OCI-LY3 (cell line): ENCODE data around the gene NEUROG3.

ENCODE experiments used
- EZH2phosphoT487 ChIP-seq: fragments of 200-600 bp; shearing (Covaris generic); IDR thresholded peaks from 2 replicates; pipeline ENCODE4 v1.6.1; 2018; ENCODE audit warnings: antibody characterized with exemption, mixed run types, low read depth
- TF ChIP-seq, protein P1 (sequence below): fragments of 200-600, 300-600 bp; sonication (generic); IDR thresholded peaks from 2 replicates; pipeline ENCODE4 v1.5.1; 2014; ENCODE audit warnings: antibody characterized with exemption, low read length, low read depth

DNA sequence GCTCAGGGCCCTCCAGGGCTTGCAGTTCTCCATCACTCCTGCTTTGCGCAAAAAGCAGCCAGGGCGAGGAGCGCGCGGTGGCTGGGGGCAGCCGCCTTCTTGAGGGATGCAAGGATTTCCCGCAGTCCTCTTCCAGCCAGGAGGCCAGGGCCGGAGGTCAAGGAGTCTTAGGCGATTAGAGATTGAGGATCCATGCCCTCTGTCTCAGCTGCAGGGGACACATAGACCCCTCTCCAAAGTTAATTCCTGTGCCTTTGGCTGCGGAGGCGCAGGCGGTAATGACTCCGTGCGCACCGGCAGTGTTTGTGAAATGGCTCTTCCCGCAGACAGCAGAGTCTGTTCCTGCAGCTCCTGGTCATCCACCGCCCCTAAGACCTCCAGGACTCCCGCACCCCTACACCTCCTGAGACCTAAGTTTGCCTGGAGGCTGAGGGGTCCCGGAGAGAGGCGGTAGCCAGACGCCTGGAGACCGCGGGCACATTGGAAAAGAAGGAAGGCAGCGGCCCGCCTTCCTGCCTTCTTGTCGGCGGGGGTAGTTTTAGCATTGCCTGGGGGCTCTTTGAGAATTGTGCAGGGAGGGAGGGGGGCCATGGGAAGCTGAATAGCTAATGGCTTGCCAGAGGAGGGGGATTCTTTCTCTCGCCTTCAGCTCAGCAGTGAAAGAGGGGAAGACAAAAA is 3.3 kb upstream of the NEUROG3 start:
- TF ChIP-seq, protein P1, sequence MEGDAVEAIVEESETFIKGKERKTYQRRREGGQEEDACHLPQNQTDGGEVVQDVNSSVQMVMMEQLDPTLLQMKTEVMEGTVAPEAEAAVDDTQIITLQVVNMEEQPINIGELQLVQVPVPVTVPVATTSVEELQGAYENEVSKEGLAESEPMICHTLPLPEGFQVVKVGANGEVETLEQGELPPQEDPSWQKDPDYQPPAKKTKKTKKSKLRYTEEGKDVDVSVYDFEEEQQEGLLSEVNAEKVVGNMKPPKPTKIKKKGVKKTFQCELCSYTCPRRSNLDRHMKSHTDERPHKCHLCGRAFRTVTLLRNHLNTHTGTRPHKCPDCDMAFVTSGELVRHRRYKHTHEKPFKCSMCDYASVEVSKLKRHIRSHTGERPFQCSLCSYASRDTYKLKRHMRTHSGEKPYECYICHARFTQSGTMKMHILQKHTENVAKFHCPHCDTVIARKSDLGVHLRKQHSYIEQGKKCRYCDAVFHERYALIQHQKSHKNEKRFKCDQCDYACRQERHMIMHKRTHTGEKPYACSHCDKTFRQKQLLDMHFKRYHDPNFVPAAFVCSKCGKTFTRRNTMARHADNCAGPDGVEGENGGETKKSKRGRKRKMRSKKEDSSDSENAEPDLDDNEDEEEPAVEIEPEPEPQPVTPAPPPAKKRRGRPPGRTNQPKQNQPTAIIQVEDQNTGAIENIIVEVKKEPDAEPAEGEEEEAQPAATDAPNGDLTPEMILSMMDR, result no peak
- no peak for TF ChIP-seq EZH2phosphoT487
